ENCODE data around the gene KCTD10.

GRCh38 chr12:109492371-109492770 is 15.3 kb upstream of the KCTD10 start:
- TF ChIP-seq, protein P1, sequence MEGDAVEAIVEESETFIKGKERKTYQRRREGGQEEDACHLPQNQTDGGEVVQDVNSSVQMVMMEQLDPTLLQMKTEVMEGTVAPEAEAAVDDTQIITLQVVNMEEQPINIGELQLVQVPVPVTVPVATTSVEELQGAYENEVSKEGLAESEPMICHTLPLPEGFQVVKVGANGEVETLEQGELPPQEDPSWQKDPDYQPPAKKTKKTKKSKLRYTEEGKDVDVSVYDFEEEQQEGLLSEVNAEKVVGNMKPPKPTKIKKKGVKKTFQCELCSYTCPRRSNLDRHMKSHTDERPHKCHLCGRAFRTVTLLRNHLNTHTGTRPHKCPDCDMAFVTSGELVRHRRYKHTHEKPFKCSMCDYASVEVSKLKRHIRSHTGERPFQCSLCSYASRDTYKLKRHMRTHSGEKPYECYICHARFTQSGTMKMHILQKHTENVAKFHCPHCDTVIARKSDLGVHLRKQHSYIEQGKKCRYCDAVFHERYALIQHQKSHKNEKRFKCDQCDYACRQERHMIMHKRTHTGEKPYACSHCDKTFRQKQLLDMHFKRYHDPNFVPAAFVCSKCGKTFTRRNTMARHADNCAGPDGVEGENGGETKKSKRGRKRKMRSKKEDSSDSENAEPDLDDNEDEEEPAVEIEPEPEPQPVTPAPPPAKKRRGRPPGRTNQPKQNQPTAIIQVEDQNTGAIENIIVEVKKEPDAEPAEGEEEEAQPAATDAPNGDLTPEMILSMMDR (conservative IDR thresholded peaks at IDR 0.05), result no peak
- no peak for TF ChIP-seq EZH2 (IDR thresholded peaks at IDR 0.05; ENCODE audit: low read depth)

All from PC-9 (cell line).